Sigmoid colon (tissue), 4 donors: Measurements from ENCODE around the gene ATXN1.

ENCODE experiments used
- CTCF ChIP-seq, 4 experiments: fragments of 450-650 bp in 3 of 4; fragments of 200-600 bp in 1 of 4; IDR thresholded peaks; one replicate each; pipeline ENCODE4 v1.5.1; 2016 to 2019; ENCODE audit warnings: antibody characterized with exemption in 4 of 4, mild to moderate bottlenecking in 3 of 4, moderate library complexity in 2 of 4
- POLR2A ChIP-seq, 2 donors: fragments of 450-650 bp; IDR thresholded peaks; one replicate each; pipeline ENCODE4 v1.6.1; 2016; ENCODE audit warnings: antibody characterized with exemption in 2 of 2, mild to moderate bottlenecking in 2 of 2, moderate library complexity in 2 of 2
- POLR2AphosphoS5 ChIP-seq, 4 donors: sonication (generic); formaldehyde crosslinking; IDR thresholded peaks; one replicate each; pipeline ENCODE4 v1.6.1; 2017; ENCODE audit warnings: antibody characterized with exemption in 4 of 4

- TF ChIP-seq POLR2A (IDR thresholded peaks at IDR 0.05) (no peak), CTCF (IDR thresholded peaks at IDR 0.05) (no peak), POLR2AphosphoS5 (IDR thresholded peaks at IDR 0.05) (no peak)
These were observed 289.9 kb downstream of the ATXN1 start for GRCh38 chr6:16471222-16471909.
